Measurements from ENCODE around the gene SAMD13. TPM values are rescaled to one million over a fixed set of nuclear protein-coding genes. Genes with fewer than 3 reads are reported as not detected.

SAMD13 gene
- total and polyA plus RNA-seq, 7 donors, result 0.41 to 31.8 (median 3.0) TPM

DNA sequence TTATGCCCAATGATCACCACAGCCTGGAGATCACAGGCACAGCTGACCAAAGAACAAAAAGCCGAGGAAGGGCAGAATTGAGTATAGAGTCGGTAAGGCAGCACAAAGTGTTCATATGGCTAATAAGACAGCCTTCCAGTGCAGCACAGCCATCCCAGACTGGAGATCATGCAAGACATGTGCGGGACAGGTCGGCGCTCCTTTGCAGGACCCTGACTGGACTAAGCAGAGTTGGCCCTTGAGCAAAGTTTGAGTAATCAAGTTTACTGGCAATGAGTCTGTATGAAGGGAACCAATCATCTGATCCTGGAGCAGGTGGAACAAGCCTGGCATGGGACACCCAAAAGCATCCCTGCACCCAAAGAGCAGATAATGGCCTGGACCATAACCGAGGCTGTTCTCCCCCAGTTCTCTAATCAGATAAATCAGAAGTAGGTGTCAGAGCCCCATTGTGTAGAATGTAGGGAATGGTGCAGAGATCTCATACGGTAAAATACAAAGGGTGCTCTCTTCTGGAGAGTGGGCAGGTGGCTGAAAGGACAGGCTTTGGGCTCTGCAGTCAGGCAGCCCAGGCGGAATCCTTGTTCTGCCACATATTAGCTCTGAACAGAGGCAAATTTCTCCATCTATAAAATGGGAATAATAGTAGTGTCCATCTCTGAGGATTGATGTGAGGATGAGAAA, 86.1 kb downstream of the SAMD13 start:
- no peak for DNase-seq
- 80 to 81% methylated on average over 8 of the region's 8 CpGs for WGBS, 2 donors
- no peak overlapping the region for H3K4me3 ChIP-seq

DNA sequence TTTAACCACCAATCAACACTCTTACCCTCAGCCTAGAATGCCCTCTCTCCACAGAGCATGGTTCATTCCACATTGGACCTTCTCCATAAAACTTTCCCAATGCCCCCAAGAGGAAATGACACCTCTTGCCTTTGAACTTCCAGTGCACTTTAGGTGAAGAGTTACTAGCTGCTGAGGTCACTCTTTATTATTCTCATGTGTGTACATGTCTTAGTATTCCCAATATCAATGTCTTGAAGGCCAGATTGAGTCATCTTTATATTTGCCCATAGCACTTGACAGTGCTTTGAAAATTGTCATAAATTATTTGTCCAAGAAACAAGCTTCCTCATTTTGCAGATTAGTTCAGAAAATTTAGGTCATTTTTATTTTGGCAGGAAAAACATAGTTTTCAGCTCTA, 88.7 kb downstream of the SAMD13 start:
- Histone ChIP-seq H3K36me3 (no peaks in the 10 kb centered on the region), H3K4me3 (no peak overlapping the region), H3K27me3 (no peaks in the 10 kb centered on the region), H3K27ac (no peak overlapping the region), H3K9me3 (no peaks in the 10 kb centered on the region), H3K4me1 (no peaks in the 10 kb centered on the region)
- intact Hi-C loops (cut with DNase I), result no loop called here
- TF ChIP-seq EP300 (IDR thresholded peaks at IDR 0.05) (no peak), POLR2A (IDR thresholded peaks at IDR 0.05) (no peak), POLR2AphosphoS5 (IDR thresholded peaks at IDR 0.05) (no peak)
- TF ChIP-seq, protein P1, sequence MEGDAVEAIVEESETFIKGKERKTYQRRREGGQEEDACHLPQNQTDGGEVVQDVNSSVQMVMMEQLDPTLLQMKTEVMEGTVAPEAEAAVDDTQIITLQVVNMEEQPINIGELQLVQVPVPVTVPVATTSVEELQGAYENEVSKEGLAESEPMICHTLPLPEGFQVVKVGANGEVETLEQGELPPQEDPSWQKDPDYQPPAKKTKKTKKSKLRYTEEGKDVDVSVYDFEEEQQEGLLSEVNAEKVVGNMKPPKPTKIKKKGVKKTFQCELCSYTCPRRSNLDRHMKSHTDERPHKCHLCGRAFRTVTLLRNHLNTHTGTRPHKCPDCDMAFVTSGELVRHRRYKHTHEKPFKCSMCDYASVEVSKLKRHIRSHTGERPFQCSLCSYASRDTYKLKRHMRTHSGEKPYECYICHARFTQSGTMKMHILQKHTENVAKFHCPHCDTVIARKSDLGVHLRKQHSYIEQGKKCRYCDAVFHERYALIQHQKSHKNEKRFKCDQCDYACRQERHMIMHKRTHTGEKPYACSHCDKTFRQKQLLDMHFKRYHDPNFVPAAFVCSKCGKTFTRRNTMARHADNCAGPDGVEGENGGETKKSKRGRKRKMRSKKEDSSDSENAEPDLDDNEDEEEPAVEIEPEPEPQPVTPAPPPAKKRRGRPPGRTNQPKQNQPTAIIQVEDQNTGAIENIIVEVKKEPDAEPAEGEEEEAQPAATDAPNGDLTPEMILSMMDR (IDR thresholded peaks at IDR 0.05), result no peak
- no peak for DNase-seq

More for the DNA sequence above, 86.1 kb downstream of the SAMD13 start:
- no peaks in the 10 kb centered on the region for H3K36me3 ChIP-seq
- intact Hi-C loops (cut with DNase I), result no loop called here
- no peaks in the 10 kb centered on the region for H3K27me3 ChIP-seq
- no peaks in the 10 kb centered on the region for H3K4me1 ChIP-seq
- TF ChIP-seq, protein P1 (IDR thresholded peaks at IDR 0.05), result no peak
- no peak for TF ChIP-seq POLR2AphosphoS5 (IDR thresholded peaks at IDR 0.05)
- no peak for TF ChIP-seq EP300 (IDR thresholded peaks at IDR 0.05)
- TF ChIP-seq POLR2A (IDR thresholded peaks at IDR 0.05), result no peak
- no peak overlapping the region for H3K27ac ChIP-seq
- H3K9me3 ChIP-seq, result no peaks in the 10 kb centered on the region

DNA sequence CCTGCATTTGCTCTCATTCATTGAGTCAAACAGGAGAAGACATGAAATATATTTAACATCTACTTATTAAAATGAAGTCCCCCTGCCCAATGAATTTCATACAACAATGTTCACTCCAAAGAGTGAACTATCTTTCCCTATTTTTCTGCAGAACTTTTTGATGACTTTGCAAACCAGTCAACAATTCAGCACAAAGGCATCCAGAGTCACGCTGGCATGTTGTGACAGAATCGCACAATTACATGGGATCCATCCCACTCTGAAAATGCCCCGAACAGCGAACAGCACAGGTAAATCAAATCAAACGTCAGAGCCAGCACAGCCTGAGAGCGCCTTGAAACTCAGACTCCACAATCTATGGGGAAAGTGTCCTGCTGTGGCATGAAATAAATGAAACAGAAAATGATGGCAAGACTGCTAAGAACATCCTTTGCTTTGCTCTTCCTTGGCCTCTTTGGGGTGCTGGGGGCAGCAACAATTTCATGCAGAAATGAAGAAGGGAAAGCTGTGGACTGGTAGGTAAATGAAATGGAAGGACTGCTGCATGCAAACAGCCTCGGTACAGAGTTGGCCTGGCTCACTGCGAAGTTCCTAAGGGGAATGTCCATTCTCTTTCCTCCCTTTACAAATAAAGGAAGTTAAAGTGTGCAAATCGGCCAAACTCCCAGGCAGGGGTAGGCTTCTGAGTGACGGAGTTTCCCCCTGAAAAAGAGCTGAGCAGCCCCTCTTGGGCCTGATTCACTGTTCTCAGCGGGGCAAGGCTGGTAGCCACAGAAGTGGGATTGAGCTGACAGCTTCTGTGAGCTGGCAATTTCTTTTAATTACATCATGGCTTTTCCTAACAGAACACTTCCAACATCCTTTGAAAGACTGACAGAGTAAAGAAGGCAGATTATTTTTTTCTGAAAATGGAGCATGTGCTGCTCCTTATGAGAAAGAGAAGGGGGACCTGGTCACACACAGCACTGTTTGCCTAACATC, 97.0 kb downstream of the SAMD13 start, which contains the start of gene DNASE2B:
DNASE2B (plus strand) TSS at position 310 of the 981 bp plus-strand sequence; CDS start at position 391, 81 bp downstream.
- intact Hi-C loops (cut with DNase I), result no loop called here
- H3K27ac ChIP-seq, result no peak within 1 kb of the TSS
- DNase-seq, result no peak
- H3K9me3 ChIP-seq, result no peaks in the 10 kb centered on the region
- H3K36me3 ChIP-seq, result no peaks in the 10 kb centered on the region
- TF ChIP-seq EP300 (IDR thresholded peaks at IDR 0.05) (no peak), POLR2AphosphoS5 (IDR thresholded peaks at IDR 0.05) (no peak), POLR2A (IDR thresholded peaks at IDR 0.05) (no peak)
- TF ChIP-seq, protein P1 (IDR thresholded peaks at IDR 0.05), result no peak
- H3K4me3 ChIP-seq, result no peak within 1 kb of the TSS
- 89 to 93% methylated on average over 11 of the region's 11 CpGs for WGBS, 2 donors
- H3K4me1 ChIP-seq, result no peaks in the 10 kb centered on the region
- H3K27me3 ChIP-seq, result no peaks in the 10 kb centered on the region

Small RNA genes lying within 50 kb of the gene (small RNA-seq; reads per million reads assigned to genes)
- gene RF00410, result 0 reads per million in 3 donors

Other genes with a start within 250 kb of the SAMD13 start
- gene PRKACB, start 157.4 kb upstream of the SAMD13 start, total RNA-seq, result 10 to 100 TPM; 48.3 to 58.7 (median 53.2) TPM
- 10 to 100 TPM; 35.5 to 67.9 (median 66.8) TPM for gene PRKACB, start 157.4 kb upstream of the SAMD13 start, polyA plus RNA-seq
- under 1 TPM in 1 of 4 donors, not detected in 3; 0.99 TPM for gene DNASE2B, start 96.8 kb downstream of the SAMD13 start, total RNA-seq
- gene DNASE2B, start 96.8 kb downstream of the SAMD13 start, polyA plus RNA-seq, result under 1 TPM in 1 of 3 donors, not detected in 2; 0.38 TPM
- 10 to 100 TPM; 30.7 to 66.5 (median 41.8) TPM for gene RPF1, start 177.6 kb downstream of the SAMD13 start, total RNA-seq
- gene RPF1, start 177.6 kb downstream of the SAMD13 start, polyA plus RNA-seq, result 10 to 100 TPM; 38.4 to 48.1 (median 42.1) TPM
- under 1 TPM; 0.36 to 0.83 (median 0.62) TPM for gene SPATA1, start 204.7 kb downstream of the SAMD13 start, total RNA-seq
- under 1 TPM in 1 of 3 donors, not detected in 2; 0.44 TPM for gene SPATA1, start 204.7 kb downstream of the SAMD13 start, polyA plus RNA-seq
- gene GNG5, start 204.9 kb downstream of the SAMD13 start, total RNA-seq, result 100 to 1,000 TPM in 1 of 4 donors, 10 to 100 TPM in 3; 38.4 to 106 (median 76.2) TPM
- 100 to 1,000 TPM; 200 to 221 (median 210) TPM for gene GNG5, start 204.9 kb downstream of the SAMD13 start, polyA plus RNA-seq

All from sigmoid colon (tissue), 7 donors.